ENCODE measurements around the gene PTPRM.

- TF ChIP-seq CTCF (IDR thresholded peaks at IDR 0.05) = no peak
- TF ChIP-seq POLR2A (IDR thresholded peaks at IDR 0.05) = no peak
- TF ChIP-seq POLR2AphosphoS5 (IDR thresholded peaks at IDR 0.05) = no peak
- no peak for TF ChIP-seq EP300 (IDR thresholded peaks at IDR 0.05)
Observed at GRCh38 chr18:8142131-8142711, 575.1 kb downstream of the PTPRM start.

All from gastroesophageal sphincter (tissue), 3 donors.